Nephron (organoid): ENCODE results near the gene UBE2L5.
A peak's percentile ranks its signal among the peaks of the same experiment; 100 is the strongest.

Experiments used
- H3K27ac Mint-ChIP-seq, 3 experiments: 2 replicates each; pipeline ENCODE4 v1.8.0; 2020; ENCODE audit warnings: mixed read lengths in 3 of 3, mild to moderate bottlenecking in 2 of 3, moderate library complexity in 1 of 3
- H3K27me3 Mint-ChIP-seq: 2 replicates; pipeline ENCODE4 v1.8.0; 2021; ENCODE audit warnings: low read depth, mild to moderate bottlenecking, moderate library complexity, mixed read lengths
- H3K36me3 Mint-ChIP-seq: 2 replicates; pipeline ENCODE4 v1.8.0; 2020; ENCODE audit warnings: low read depth, mixed read lengths
- H3K4me1 Mint-ChIP-seq: 2 replicates; pipeline ENCODE4 v1.8.0; 2020; ENCODE audit warnings: mixed read lengths
- H3K4me3 Mint-ChIP-seq, 3 experiments: 2 replicates each; pipeline ENCODE4 v1.8.0; 2020; ENCODE audit warnings: mild to moderate bottlenecking in 3 of 3, mixed read lengths in 3 of 3, moderate library complexity in 2 of 3
- H3K9me3 Mint-ChIP-seq: 2 replicates; pipeline ENCODE4 v1.8.0; 2020; ENCODE audit warnings: mixed read lengths
- CTCF ChIP-seq, 3 experiments: fragments of 200-600 bp; sonication (generic); IDR thresholded peaks; one replicate each; pipeline ENCODE4 v1.5.0; 2021; ENCODE audit warnings: antibody characterized with exemption in 3 of 3; ENCODE audit not compliant: unreplicated experiment in 3 of 3

Gene UBE2L5

GRCh38 chr13:30464496-30465342 is 42.4 kb downstream of the UBE2L5 start:
- peak overlapping the region; percentile 91 to 99 (median 96) for H3K4me3 Mint-ChIP-seq
- peaks cover 27% of the 10 kb centered on the region for H3K36me3 Mint-ChIP-seq
- peaks cover 41% of the 10 kb centered on the region for H3K4me1 Mint-ChIP-seq
- H3K27ac Mint-ChIP-seq, result peak overlapping the region; percentile 98 to 100 (median 99)
- no peaks in the 10 kb centered on the region for H3K9me3 Mint-ChIP-seq
- H3K27me3 Mint-ChIP-seq, result no peaks in the 10 kb centered on the region
- TF ChIP-seq CTCF (IDR thresholded peaks at IDR 0.05; ENCODE audit: unreplicated experiment in 3 of 3), result no peak

GRCh38 chr13:30465343-30465592 is 43.0 kb downstream of the UBE2L5 start:
- Mint-ChIP-seq H3K9me3 (no peaks in the 10 kb centered on the region), H3K4me3 (no peak overlapping the region), H3K27me3 (no peaks in the 10 kb centered on the region), H3K4me1 (peaks cover 41% of the 10 kb centered on the region), H3K27ac (peak overlapping the region in 1 of 3 experiments; percentile 97), H3K36me3 (peaks cover 25% of the 10 kb centered on the region)
- TF ChIP-seq CTCF (IDR thresholded peaks at IDR 0.05; ENCODE audit: unreplicated experiment in 3 of 3), result no peak

GRCh38 chr13:30465593-30466357 is 43.5 kb downstream of the UBE2L5 start, which contains the start of gene HMGB1:
Gene HMGB1, minus strand, starts transcription at chr13:30465936. Its CDS starts 2,256 bp downstream, at chr13:30463680.
- no peak for TF ChIP-seq CTCF (IDR thresholded peaks at IDR 0.05; ENCODE audit: unreplicated experiment in 3 of 3)

GRCh38 chr13:30466358-30466714 is 44.0 kb downstream of the UBE2L5 start:
- peaks cover 22% of the 10 kb centered on the region for H3K36me3 Mint-ChIP-seq
- H3K4me1 Mint-ChIP-seq, result peaks cover 39% of the 10 kb centered on the region
- no peaks in the 10 kb centered on the region for H3K27me3 Mint-ChIP-seq
- TF ChIP-seq CTCF (IDR thresholded peaks at IDR 0.05; ENCODE audit: unreplicated experiment in 3 of 3), result no peak
- H3K27ac Mint-ChIP-seq, result peak overlapping the region; percentile 97 to 100 (median 100)
- peak overlapping the region; percentile 93 to 97 (median 95) for H3K4me3 Mint-ChIP-seq
- H3K9me3 Mint-ChIP-seq, result no peaks in the 10 kb centered on the region

More at GRCh38 chr13:30465593-30466357, 43.5 kb downstream of the UBE2L5 start, which contains the start of gene HMGB1:
- Mint-ChIP-seq H3K4me1 (peaks cover 41% of the 10 kb centered on the region), H3K36me3 (peaks cover 25% of the 10 kb centered on the region), H3K27me3 (no peaks in the 10 kb centered on the region), H3K27ac (peak within 1 kb of the TSS; percentile 99 to 100 (median 100)), H3K9me3 (no peaks in the 10 kb centered on the region), H3K4me3 (peak within 1 kb of the TSS; percentile 93 to 97 (median 96))

GRCh38 chr13:30466841-30467252 is 44.6 kb downstream of the UBE2L5 start:
- peak overlapping the region; percentile 65 to 97 (median 95) for H3K4me3 Mint-ChIP-seq
- H3K4me1 Mint-ChIP-seq, result peaks cover 36% of the 10 kb centered on the region
- H3K36me3 Mint-ChIP-seq, result peaks cover 19% of the 10 kb centered on the region
- H3K27me3 Mint-ChIP-seq, result no peaks in the 10 kb centered on the region
- H3K9me3 Mint-ChIP-seq, result no peaks in the 10 kb centered on the region
- TF ChIP-seq CTCF (IDR thresholded peaks at IDR 0.05; ENCODE audit: unreplicated experiment in 3 of 3), result no peak
- H3K27ac Mint-ChIP-seq, result peak overlapping the region; percentile 97 to 100 (median 100)
